ENCODE measurements around the gene THSD7B. TPM values are rescaled to one million over a fixed set of nuclear protein-coding genes. Genes with fewer than 3 reads are reported as not detected.

THSD7B gene
- total and polyA plus RNA-seq, 2 of the 8 experiments (the other 6 are each of a cell fraction or from before 2014, with no cell fraction given): 0.60 to 2.9 TPM

GRCh38 chr2:137302957-137303356, 537.6 kb downstream of the THSD7B start:
- POLR2A ChIA-PET (ENCODE audit: partially characterized antibody): no interaction called here
- CTCF ChIA-PET (ENCODE audit: partially characterized antibody): no interaction called here

More at GRCh38 chr2:137302957-137303356, 537.6 kb downstream of the THSD7B start:
- no peak for TF ChIP-seq EZH2 (IDR thresholded peaks at IDR 0.05; ENCODE audit: low read depth, low read length, severe bottlenecking)
- TF ChIP-seq CBX8 (IDR thresholded peaks at IDR 0.05; ENCODE audit: borderline replicate concordance, low read depth, low read length): no peak
- TF ChIP-seq SIRT6 (IDR thresholded peaks at IDR 0.05; ENCODE audit: low read length): no peak
- TF ChIP-seq RXRA (IDR thresholded peaks at IDR 0.05; ENCODE audit: insufficient read depth, low read depth, low read length): no peak
- no peak for TF ChIP-seq TAF1 (IDR thresholded peaks at IDR 0.05; ENCODE audit: low read depth, low read length)
- no peak for TF ChIP-seq ZNF274 (IDR thresholded peaks at IDR 0.05; ENCODE audit: borderline replicate concordance, extremely low read depth, low read length)
- TF ChIP-seq RFX5 (IDR thresholded peaks at IDR 0.05; ENCODE audit: borderline replicate concordance, low read depth, low read length): no peak
- TF ChIP-seq YY1 (IDR thresholded peaks at IDR 0.05; ENCODE audit: low read depth, low read length): no peak
- no peak for TF ChIP-seq TAF7 (optimal IDR thresholded peaks at IDR 0.05; ENCODE audit: borderline replicate concordance, low read depth, low read length)
- TF ChIP-seq JUN (IDR thresholded peaks at IDR 0.05; ENCODE audit: low read depth, low read length): no peak
- H3K4me2 ChIP-seq (ENCODE audit: insufficient read depth in 1 of 2, low read depth in 2 of 2, low read length in 2 of 2): no peak overlapping the region
- no peak overlapping the region for H2BK120ac ChIP-seq (replicated peaks; ENCODE audit: low read depth, low read length)
- H2BK15ac ChIP-seq (ENCODE audit: low read length): no peak overlapping the region
- no peak overlapping the region for H4K5ac ChIP-seq (ENCODE audit: insufficient read length, low read depth, low read length)
- no peak overlapping the region for H3K4ac ChIP-seq (replicated peaks; ENCODE audit: insufficient read length, low read depth, low read length)
- H3K9me3 ChIP-seq (ENCODE audit: insufficient read depth in 2 of 2, low read depth in 1 of 2, low read length in 1 of 2): peaks cover 0 to 8% of the 10 kb centered on the region in 2 experiments; a peak in 2 of 4 replicates
- 86% methylated on average over 3 of the region's 3 CpGs; no CpG with 5 or more reads in 1 of the 2 experiments for WGBS, 2 experiments (ENCODE audit: extremely low coverage in 1 of 2, insufficient coverage in 1 of 2, insufficient read length in 1 of 2, insufficient replicate concordance in 2 of 2, low coverage in 1 of 2, low lambda C conversion rate in 2 of 2, missing lambda C conversion rate in 1 of 2)
- H2BK5ac ChIP-seq (ENCODE audit: low read depth, low read length): no peak overlapping the region
- DNase-seq (ENCODE audit: low read depth in 1 of 2, low spot score in 2 of 2) (no peak), FAIRE-seq (no peak)
- H3K14ac ChIP-seq (ENCODE audit: insufficient read length): no peak overlapping the region
- no peak overlapping the region for H2BK12ac ChIP-seq (ENCODE audit: low read depth, low read length)
- H3K27me3 ChIP-seq (replicated peaks in 1 of 4; ENCODE audit: control insufficient read depth in 3 of 4, extremely low read depth in 1 of 4, insufficient read depth in 3 of 4, low read length in 3 of 4): no peaks in the 10 kb centered on the region
- H3K79me2 ChIP-seq (ENCODE audit: control insufficient read depth in 1 of 2, insufficient read depth in 2 of 2, low read length in 2 of 2): no peaks in the 10 kb centered on the region
- no peak overlapping the region for H3K23ac ChIP-seq (ENCODE audit: insufficient read length)
- H3K23me2 ChIP-seq (ENCODE audit: low read depth, low read length): no peaks in the 10 kb centered on the region
- no peaks in the 10 kb centered on the region for H3K4me1 ChIP-seq (replicated peaks in 1 of 4; ENCODE audit: control insufficient read depth in 3 of 4, insufficient read depth in 4 of 4, low read length in 3 of 4)
- H3K9ac ChIP-seq (replicated peaks in 1 of 4; ENCODE audit: extremely low read depth in 1 of 4, low read depth in 3 of 4, low read length in 3 of 4): no peak overlapping the region
- no peak overlapping the region for H3K4me3 ChIP-seq (ENCODE audit: extremely low read depth in 1 of 4, insufficient read depth in 2 of 4, low read depth in 3 of 4, low read length in 4 of 4)
- no peaks in the 10 kb centered on the region for H4K20me1 ChIP-seq (replicated peaks in 1 of 2; ENCODE audit: control insufficient read depth in 1 of 2, insufficient read depth in 2 of 2, low read length in 2 of 2)
- H2BK20ac ChIP-seq (ENCODE audit: low read length): no peak overlapping the region
- no peak overlapping the region for H3K18ac ChIP-seq (ENCODE audit: extremely low read depth, low read length)
- no peak overlapping the region for H4K8ac ChIP-seq (ENCODE audit: extremely low read depth, insufficient read depth, low read length)
- H2AFZ ChIP-seq (ENCODE audit: low read length): no peak overlapping the region
- no peak overlapping the region for H3K27ac ChIP-seq (ENCODE audit: low read depth, low read length)
- no peak overlapping the region for H3K56ac ChIP-seq (replicated peaks; ENCODE audit: insufficient read length, low read depth, low read length)
- H2AK5ac ChIP-seq (ENCODE audit: low read depth, low read length): no peak overlapping the region
- H3K79me1 ChIP-seq (ENCODE audit: low read depth, low read length): no peaks in the 10 kb centered on the region
- H3K36me3 ChIP-seq (ENCODE audit: control insufficient read depth in 2 of 4, insufficient read depth in 4 of 4, low read length in 3 of 4): no peaks in the 10 kb centered on the region
- no peak overlapping the region for H4K91ac ChIP-seq (replicated peaks; ENCODE audit: insufficient read length, low read length)
